ENCODE measurements around the gene CDH11.

DNA sequence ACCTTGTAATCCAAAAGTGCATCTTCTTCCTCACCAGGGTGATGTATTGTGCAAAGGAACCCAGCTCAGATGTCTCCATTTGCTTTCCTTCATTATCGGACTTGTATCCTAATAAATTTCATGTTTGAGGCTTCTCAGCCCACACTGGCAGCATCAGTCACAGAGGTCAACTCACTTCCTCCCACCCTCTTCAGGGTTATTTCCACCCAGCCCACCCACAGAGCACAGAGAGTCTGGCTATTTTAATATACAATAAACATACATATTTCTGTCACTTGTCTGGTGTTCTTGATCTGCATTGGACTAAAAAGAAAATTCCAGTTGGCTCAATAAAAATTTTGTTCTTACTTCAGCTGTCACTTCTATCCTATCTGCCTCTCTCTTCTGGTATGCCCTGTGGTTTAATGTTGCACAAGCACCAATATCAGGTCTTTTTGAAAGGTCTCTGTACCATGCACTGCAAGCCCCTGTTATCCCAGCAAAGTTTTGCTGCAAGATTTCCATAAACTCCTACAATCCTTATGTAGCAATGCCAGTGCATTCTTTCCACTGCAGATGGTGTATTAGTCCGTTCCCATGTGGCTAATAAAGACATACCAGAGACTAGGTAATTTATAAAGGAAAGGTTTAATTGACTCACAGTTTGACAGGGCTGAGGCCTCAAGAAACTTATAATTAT lies 201.8 kb downstream of the CDH11 start:
- TF ChIP-seq, protein P1, sequence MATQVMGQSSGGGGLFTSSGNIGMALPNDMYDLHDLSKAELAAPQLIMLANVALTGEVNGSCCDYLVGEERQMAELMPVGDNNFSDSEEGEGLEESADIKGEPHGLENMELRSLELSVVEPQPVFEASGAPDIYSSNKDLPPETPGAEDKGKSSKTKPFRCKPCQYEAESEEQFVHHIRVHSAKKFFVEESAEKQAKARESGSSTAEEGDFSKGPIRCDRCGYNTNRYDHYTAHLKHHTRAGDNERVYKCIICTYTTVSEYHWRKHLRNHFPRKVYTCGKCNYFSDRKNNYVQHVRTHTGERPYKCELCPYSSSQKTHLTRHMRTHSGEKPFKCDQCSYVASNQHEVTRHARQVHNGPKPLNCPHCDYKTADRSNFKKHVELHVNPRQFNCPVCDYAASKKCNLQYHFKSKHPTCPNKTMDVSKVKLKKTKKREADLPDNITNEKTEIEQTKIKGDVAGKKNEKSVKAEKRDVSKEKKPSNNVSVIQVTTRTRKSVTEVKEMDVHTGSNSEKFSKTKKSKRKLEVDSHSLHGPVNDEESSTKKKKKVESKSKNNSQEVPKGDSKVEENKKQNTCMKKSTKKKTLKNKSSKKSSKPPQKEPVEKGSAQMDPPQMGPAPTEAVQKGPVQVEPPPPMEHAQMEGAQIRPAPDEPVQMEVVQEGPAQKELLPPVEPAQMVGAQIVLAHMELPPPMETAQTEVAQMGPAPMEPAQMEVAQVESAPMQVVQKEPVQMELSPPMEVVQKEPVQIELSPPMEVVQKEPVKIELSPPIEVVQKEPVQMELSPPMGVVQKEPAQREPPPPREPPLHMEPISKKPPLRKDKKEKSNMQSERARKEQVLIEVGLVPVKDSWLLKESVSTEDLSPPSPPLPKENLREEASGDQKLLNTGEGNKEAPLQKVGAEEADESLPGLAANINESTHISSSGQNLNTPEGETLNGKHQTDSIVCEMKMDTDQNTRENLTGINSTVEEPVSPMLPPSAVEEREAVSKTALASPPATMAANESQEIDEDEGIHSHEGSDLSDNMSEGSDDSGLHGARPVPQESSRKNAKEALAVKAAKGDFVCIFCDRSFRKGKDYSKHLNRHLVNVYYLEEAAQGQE (IDR thresholded peaks at IDR 0.05; ENCODE audit: insufficient read depth in 1 of 2, low read depth in 2 of 2, low read length in 2 of 2) = no peak
- no peak for TF ChIP-seq FOXP2 (optimal IDR thresholded peaks at IDR 0.05; ENCODE audit: borderline replicate concordance, extremely low read depth, extremely low read length, insufficient read depth)

Measured in PFSK-1 (cell line).